ENCODE data around the gene SPRED2.

GRCh38 chr2:65392609-65393008, 39.8 kb downstream of the SPRED2 start:
- TF ChIP-seq SP1 (IDR thresholded peaks at IDR 0.05) (no peak), CTCF (IDR thresholded peaks at IDR 0.05; ENCODE audit: low read depth, low read length, missing input control) (no peak), REST (IDR thresholded peaks at IDR 0.05) (no peak), ZBTB33 (IDR thresholded peaks at IDR 0.05) (no peak), JUND (IDR thresholded peaks at IDR 0.05) (no peak), EGR1 (IDR thresholded peaks at IDR 0.05; ENCODE audit: low read depth in 2 of 2) (no peak), GABPA (IDR thresholded peaks at IDR 0.05 in 1 of 2, conservative IDR thresholded peaks at IDR 0.05 in 1 of 2) (no peak), TAF1 (conservative IDR thresholded peaks at IDR 0.05) (no peak), MAX (IDR thresholded peaks at IDR 0.05) (no peak), RAD21 (IDR thresholded peaks at IDR 0.05) (no peak), RXRA (IDR thresholded peaks at IDR 0.05) (no peak), FOXA1 (IDR thresholded peaks at IDR 0.05) (no peak), ATF3 (IDR thresholded peaks at IDR 0.05) (no peak), YY1 (IDR thresholded peaks at IDR 0.05) (no peak)
